SU-DHL-6 (cell line): ENCODE measurements around the gene CEP72.

Experiments used
- CTCF ChIP-seq: fragments of 200-600 bp; sonication (generic); IDR thresholded peaks from one replicate; pipeline ENCODE4 v1.5.1; 2017; ENCODE audit warnings: antibody characterized with exemption, mild to moderate bottlenecking, low read length, moderate library complexity; ENCODE audit not compliant: insufficient read depth, poor library complexity, severe bottlenecking
- EZH2phosphoT487 ChIP-seq: fragments of 200-600 bp; sonication (generic), shearing (Covaris generic); conservative IDR thresholded peaks from 2 replicates; pipeline ENCODE4 v1.6.1; 2018; ENCODE audit warnings: mild to moderate bottlenecking, antibody characterized with exemption, low read length, moderate library complexity, mixed read lengths

- TF ChIP-seq CTCF (no peak), EZH2phosphoT487 (no peak)
These were observed 2.6 kb upstream of the CEP72 start for GRCh38 chr5:609506-609905.
